KOPT-K1 (cell line): ENCODE results near the gene FBXO36.
"Not testable (repeated sequence)": the region's sequence is repeated elsewhere in the genome, so short reads cannot be mapped to it uniquely, and the experiment has no call there.

Experiments used
- H3K27ac ChIP-seq: fragments of 200-600 bp; sonication (generic); 2 replicates; pipeline ENCODE4 v1.5.1; 2016; ENCODE audit warnings: antibody characterized with exemption, mild to moderate bottlenecking, low read depth, low read length; ENCODE audit not compliant: poor library complexity, severe bottlenecking
- H3K36me3 ChIP-seq: fragments of 200-600 bp; sonication (generic); 2 replicates; pipeline ENCODE4 v1.5.1; 2017; ENCODE audit warnings: antibody characterized with exemption, mild to moderate bottlenecking, low read length, moderate library complexity; ENCODE audit not compliant: insufficient read depth
- H3K9me3 ChIP-seq: fragments of 200-600 bp; sonication (generic); 2 replicates; pipeline ENCODE4 v1.5.1; 2017; ENCODE audit warnings: antibody characterized with exemption, low read length, mild to moderate bottlenecking; ENCODE audit not compliant: insufficient read depth, poor library complexity, severe bottlenecking

Gene FBXO36

GRCh38 chr2:229927817-229928321 is 5.6 kb downstream of the FBXO36 start:
- H3K36me3 ChIP-seq = no peaks in the 10 kb centered on the region
- H3K27ac ChIP-seq = no peak overlapping the region
- H3K9me3 ChIP-seq = no peaks in the 10 kb centered on the region

- Histone ChIP-seq H3K27ac (no peak overlapping the region), H3K9me3 (no peaks in the 10 kb centered on the region), H3K36me3 (no peaks in the 10 kb centered on the region)
These were observed 8.4 kb downstream of the FBXO36 start for GRCh38 chr2:229930656-229931055.

DNA sequence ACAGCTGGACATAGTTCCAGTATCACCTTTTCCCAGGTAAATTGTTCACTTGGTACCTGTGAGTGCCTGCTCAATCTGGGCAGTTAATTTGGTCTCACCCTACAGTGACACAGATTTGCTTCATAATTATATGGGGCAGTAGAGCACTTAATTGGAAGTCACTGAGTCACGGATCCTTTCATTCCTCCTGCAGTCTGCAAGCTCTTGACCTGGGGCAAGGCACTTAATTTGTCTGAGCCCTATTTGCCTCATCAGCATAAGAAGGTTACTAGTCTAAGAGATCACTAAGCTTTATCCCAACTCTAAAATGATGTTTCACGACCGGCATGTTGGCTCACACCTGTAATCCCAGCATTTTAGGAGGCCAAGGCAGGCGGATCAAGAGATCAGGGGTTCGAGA is 8.9 kb downstream of the FBXO36 start:
- no peaks in the 10 kb centered on the region for H3K9me3 ChIP-seq
- H3K36me3 ChIP-seq = no peaks in the 10 kb centered on the region
- H3K27ac ChIP-seq = no peak overlapping the region

DNA sequence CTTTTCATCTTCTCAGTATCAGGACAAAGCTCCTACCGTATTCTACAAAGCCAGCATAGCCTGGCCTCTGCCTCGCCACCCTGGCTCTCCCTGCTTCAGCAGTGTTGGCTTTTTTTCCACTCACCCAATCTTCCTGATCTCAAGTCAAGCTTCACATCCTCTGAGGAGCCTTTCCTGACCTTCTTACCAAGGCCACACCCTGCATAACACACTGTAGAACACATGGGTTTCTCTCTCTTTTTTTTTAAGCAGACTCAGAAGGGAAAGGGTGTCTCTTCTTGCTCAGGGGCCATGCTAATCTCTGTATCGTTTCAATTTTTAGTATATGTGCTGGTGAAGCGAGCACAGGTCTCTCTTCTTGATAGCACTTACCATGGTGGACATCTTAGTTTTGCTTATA is 15.2 kb downstream of the FBXO36 start:
- H3K9me3 ChIP-seq = no peaks in the 10 kb centered on the region
- no peak overlapping the region for H3K27ac ChIP-seq
- no peaks in the 10 kb centered on the region for H3K36me3 ChIP-seq

DNA sequence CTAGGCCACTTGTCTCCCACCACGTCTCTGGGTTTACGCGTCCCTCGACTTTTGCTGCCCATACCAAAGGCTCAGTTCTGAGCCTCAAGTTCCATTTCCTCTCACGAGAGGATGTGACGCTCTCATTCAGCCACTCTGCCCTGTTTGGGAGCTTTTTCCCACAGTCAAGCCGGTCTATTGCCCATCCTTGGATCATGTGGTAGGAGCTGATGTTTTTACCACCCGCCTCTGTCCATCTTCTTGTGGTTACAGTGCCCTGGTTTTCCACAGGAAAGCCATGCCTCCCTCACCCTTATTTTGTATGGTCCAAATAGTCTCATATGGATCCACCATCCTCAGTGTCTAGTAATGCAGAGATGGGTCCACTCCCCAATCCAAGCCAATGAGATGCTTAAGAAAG is 20.4 kb downstream of the FBXO36 start:
- Histone ChIP-seq H3K36me3 (no peaks in the 10 kb centered on the region), H3K27ac (no peak overlapping the region), H3K9me3 (no peaks in the 10 kb centered on the region)

DNA sequence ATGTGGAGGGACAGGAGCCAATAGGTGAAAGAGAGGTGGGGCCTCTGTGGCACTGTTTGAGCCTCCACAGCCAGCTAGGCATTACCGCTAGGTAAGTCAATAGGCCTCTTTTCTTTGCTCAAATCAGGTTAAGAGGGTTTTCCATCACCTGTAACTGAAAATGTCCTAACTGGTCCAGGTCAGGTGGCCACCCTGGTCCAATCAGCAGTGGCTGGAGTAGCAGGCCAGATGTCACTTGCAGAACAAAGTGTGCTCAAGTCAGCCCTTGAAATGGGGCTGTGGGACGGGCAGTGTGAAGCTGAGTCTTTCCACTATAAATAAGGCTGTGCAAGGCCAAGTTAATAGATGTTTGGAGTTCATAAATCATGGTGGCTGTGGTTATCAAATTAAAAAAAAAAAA is 20.9 kb downstream of the FBXO36 start:
- no peaks in the 10 kb centered on the region for H3K36me3 ChIP-seq
- H3K9me3 ChIP-seq = no peaks in the 10 kb centered on the region
- H3K27ac ChIP-seq = no peak overlapping the region

DNA sequence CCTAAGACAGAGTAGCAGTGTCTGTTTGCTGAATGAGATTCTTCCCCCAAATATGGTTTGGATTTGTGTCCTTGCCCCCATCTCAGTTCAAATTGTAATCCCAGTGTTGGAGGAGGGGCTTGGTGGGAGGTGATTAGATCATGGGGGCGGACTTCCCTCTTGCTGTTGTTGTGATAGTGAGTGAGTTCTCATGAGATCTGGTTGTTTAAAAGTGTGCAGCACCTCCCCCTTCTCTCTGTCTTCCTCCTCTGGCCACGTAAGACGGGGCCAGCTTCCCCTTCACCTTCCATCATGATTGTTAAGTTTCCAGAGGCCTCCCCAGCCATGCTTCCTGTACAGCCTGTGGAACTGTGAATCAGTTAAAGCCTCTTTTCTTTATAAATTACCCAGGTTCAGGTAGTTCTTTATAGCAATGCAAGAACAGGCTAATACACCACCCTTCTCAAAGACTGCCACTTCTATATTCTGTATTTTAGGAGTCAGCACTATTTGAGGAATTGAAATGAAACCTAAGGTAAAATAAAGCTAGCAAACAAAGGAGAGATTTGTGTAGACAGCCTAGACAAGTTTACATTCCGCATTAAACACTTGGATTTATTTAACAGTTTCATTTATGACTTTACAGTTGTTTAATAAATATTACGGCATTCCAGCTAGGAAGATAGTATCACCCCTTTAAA is 21.6 kb downstream of the FBXO36 start:
- Histone ChIP-seq H3K27ac (no peak overlapping the region), H3K36me3 (no peaks in the 10 kb centered on the region), H3K9me3 (no peaks in the 10 kb centered on the region)

- Histone ChIP-seq H3K9me3 (no peaks in the 10 kb centered on the region), H3K27ac (no peak overlapping the region), H3K36me3 (no peaks in the 10 kb centered on the region)
These were observed 23.7 kb downstream of the FBXO36 start for GRCh38 chr2:229945975-229946374.

DNA sequence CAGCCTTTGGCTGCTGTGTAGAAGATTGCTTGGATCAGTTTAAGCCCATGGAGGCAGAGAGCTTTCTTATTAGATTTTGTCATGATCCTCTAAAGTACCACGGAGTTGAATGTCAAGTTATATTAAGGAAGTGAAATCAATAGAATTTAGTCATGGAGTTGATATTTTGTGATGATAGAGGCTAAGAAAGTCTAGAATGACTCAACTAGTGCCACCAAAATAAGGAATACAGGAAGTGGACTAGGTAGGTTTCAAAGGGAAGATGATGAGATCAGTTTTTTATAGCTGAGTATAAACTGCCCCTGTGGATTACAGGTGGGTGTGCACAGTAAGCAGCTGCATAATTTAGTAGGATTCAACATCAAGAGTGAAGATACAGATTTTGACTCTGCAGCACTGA is 25.2 kb downstream of the FBXO36 start:
- Histone ChIP-seq H3K9me3 (no peaks in the 10 kb centered on the region), H3K36me3 (no peaks in the 10 kb centered on the region), H3K27ac (no peak overlapping the region)

DNA sequence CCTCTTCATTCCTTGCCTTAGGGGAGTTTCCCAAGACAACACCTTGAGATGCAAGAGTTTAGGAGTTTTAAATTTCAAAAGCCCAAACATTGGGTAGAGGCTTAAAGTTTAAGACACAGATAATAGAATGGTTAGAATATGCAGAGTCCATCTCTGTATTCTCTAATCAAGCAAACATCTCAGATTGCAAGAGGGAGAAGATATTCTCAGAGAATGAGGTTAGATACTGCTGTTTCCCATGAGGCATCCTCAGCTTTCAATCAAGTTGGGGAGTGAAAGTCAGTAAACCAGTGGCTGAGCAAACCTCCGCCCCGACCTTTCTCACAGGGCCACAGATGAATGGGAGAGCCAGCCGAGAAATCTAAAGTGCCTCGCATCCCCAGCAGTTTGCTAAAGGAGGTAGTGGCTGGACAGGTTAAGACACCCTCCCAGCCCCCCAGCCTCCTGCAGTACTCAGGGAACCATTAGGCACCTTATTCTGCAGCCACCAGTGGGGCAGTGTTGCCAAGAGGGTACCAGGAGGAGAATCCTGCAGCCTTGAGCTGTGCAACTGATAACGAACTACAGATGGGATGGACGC is 30.0 kb downstream of the FBXO36 start:
- Histone ChIP-seq H3K27ac (no peak overlapping the region), H3K36me3 (no peaks in the 10 kb centered on the region), H3K9me3 (no peaks in the 10 kb centered on the region)

DNA sequence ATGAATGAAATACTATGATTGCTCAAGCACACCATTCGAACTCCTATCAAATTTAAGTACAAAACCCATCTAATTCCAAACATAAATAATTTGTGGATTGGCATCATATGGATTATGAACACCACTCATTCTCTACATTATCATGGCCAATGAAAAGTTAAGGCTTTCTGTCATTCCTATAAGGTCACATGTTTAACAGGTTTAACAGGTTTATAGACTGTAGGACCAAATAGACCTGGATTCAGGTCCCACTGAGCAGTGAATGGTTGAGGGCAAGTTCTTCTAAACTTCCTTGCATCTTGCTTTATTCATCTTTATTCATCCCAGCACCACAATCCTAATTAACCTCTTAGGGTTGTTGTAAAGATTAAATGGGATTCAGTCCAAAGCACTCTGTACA is 33.4 kb downstream of the FBXO36 start:
- Histone ChIP-seq H3K36me3 (no peaks in the 10 kb centered on the region), H3K9me3 (no peaks in the 10 kb centered on the region), H3K27ac (no peak overlapping the region)

DNA sequence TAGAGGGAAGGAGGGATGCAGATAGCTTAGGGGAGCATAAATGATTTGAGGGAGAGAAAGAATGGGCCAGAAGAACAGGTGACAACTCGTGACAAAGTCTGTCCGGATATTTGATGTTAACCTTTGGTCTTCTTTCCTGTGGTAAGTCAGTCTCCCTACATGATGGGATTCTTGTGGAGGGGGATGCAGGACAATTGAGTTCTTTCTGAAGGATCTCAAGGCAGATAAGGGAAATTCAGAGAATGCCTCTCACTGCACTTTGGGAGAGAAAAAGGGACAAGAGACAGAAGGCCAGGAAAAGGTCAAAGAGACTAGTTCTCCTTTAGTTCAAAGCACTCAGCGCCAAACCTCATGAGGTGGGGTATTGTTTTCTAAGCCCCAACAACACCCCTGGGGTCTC is 34.2 kb downstream of the FBXO36 start:
- H3K27ac ChIP-seq = no peak overlapping the region
- no peaks in the 10 kb centered on the region for H3K9me3 ChIP-seq
- H3K36me3 ChIP-seq = no peaks in the 10 kb centered on the region

DNA sequence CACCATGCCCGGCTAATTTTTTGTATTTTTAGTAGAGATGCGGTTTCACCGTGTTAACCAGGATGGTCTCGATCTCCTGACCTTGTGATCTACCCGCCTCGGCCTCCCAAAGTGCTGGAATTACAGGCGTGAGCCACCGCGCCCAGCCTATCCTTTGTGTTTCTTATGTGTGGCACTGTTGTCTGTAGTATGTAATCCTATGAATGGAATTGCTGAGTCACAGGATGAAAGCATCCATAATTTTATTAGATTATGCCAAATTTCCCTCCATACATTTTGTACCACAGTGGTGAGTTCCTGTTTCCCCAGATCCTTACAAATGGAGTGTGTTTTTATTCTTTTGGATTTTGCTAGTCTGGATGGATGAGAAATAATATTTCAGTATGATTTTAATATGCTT is 41.3 kb downstream of the FBXO36 start:
- not testable (repeated sequence) for H3K9me3 ChIP-seq, H3K27ac ChIP-seq, H3K36me3 ChIP-seq

- no peaks in the 10 kb centered on the region for H3K36me3 ChIP-seq
- no peaks in the 10 kb centered on the region for H3K9me3 ChIP-seq
- no peak overlapping the region for H3K27ac ChIP-seq
These were observed 47.6 kb downstream of the FBXO36 start for GRCh38 chr2:229969921-229970320.

DNA sequence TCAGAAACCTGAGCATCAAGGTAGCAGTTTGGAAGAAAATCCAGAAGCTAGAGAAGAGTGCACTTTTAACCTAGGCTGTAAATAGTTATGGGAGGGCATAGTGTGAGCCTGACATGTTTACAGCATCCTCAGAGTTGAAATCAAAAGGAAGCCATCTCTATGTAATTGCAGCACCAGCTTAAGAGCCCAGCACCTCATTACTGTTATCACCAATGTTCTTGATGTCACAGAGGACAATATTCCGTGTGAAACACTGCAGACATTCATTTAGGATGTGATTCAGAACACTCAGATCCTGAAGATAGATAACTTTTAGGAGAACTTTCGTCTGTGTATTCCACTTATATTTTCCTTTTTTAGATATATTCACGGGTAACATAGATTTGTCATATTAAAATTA is 48.1 kb downstream of the FBXO36 start:
- Histone ChIP-seq H3K9me3 (no peaks in the 10 kb centered on the region), H3K36me3 (no peaks in the 10 kb centered on the region), H3K27ac (no peak overlapping the region)

- Histone ChIP-seq H3K27ac (no peak overlapping the region), H3K36me3 (no peaks in the 10 kb centered on the region), H3K9me3 (no peaks in the 10 kb centered on the region)
These were observed 49.0 kb downstream of the FBXO36 start for GRCh38 chr2:229971298-229971790.
